HEK293 (cell line): ENCODE results near the gene CHST4.
"Not testable (repeated sequence)": the region's sequence is repeated elsewhere in the genome, so short reads cannot be mapped to it uniquely, and the experiment has no call there.

Experiments
- CTCF ChIP-seq: fragments of 450-650 bp; formaldehyde crosslinking; IDR thresholded peaks from 2 replicates; pipeline ENCODE4 v1.5.1; 2016; ENCODE audit warnings: missing biosample characterization, missing genetic modification characterization
- YY1 ChIP-seq: fragments of 450-650 bp; formaldehyde crosslinking; IDR thresholded peaks from 2 replicates; pipeline ENCODE4 v1.5.1; 2018; ENCODE audit warnings: missing biosample characterization, missing genetic modification characterization
- ZNF121 ChIP-seq: fragments of 450-650 bp; formaldehyde crosslinking; IDR thresholded peaks from 2 replicates; pipeline ENCODE4 v1.5.1; 2016; ENCODE audit warnings: missing biosample characterization, missing genetic modification characterization
- ZNF169 ChIP-seq: fragments of 450-650 bp; formaldehyde crosslinking; IDR thresholded peaks from 2 replicates; pipeline ENCODE4 v1.5.1; 2016; ENCODE audit warnings: missing biosample characterization, missing genetic modification characterization
- ZNF175 ChIP-seq: fragments of 450-650 bp; formaldehyde crosslinking; IDR thresholded peaks from 2 replicates; pipeline ENCODE4 v1.5.1; 2016; ENCODE audit warnings: missing biosample characterization, missing genetic modification characterization
- ZNF184 ChIP-seq: fragments of 450-650 bp; IDR thresholded peaks from 2 replicates; pipeline ENCODE4 v1.5.1; 2018; ENCODE audit warnings: missing biosample characterization, mild to moderate bottlenecking, missing genetic modification characterization
- ZNF398 ChIP-seq: fragments of 450-650 bp; formaldehyde crosslinking; IDR thresholded peaks from 2 replicates; pipeline ENCODE4 v1.5.1; 2017; ENCODE audit warnings: missing biosample characterization, missing genetic modification characterization
- ZNF76 ChIP-seq: fragments of 450-650 bp; formaldehyde crosslinking; IDR thresholded peaks from 2 replicates; pipeline ENCODE4; 2016; ENCODE audit warnings: low read depth, missing biosample characterization, missing genetic modification characterization, borderline replicate concordance
- TF ChIP-seq, protein P1 (sequence below): fragments of 450-650 bp; formaldehyde crosslinking; IDR thresholded peaks from 2 replicates; pipeline ENCODE4 v1.5.1; 2016; ENCODE audit warnings: missing biosample characterization, missing genetic modification characterization, low read depth

GRCh38 chr16:71561886-71562285 is 35.7 kb downstream of the CHST4 start:
- not testable (repeated sequence) for TF ChIP-seq CTCF (tag by site-specific recombination); ZNF121; ZNF398 (tag by site-specific recombination); YY1; ZNF76 (tag by site-specific recombination); ZNF175; ZNF184 (tag by site-specific recombination); ZNF169
- TF ChIP-seq, protein P1, sequence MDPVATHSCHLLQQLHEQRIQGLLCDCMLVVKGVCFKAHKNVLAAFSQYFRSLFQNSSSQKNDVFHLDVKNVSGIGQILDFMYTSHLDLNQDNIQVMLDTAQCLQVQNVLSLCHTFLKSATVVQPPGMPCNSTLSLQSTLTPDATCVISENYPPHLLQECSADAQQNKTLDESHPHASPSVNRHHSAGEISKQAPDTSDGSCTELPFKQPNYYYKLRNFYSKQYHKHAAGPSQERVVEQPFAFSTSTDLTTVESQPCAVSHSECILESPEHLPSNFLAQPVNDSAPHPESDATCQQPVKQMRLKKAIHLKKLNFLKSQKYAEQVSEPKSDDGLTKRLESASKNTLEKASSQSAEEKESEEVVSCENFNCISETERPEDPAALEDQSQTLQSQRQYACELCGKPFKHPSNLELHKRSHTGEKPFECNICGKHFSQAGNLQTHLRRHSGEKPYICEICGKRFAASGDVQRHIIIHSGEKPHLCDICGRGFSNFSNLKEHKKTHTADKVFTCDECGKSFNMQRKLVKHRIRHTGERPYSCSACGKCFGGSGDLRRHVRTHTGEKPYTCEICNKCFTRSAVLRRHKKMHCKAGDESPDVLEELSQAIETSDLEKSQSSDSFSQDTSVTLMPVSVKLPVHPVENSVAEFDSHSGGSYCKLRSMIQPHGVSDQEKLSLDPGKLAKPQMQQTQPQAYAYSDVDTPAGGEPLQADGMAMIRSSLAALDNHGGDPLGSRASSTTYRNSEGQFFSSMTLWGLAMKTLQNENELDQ (tag by site-specific recombination), result not testable (repeated sequence)
